ENCODE measurements around the gene RAB8B.

Gene RAB8B

GRCh38 chr15:63274427-63274826 lies 85.0 kb downstream of the RAB8B start:
- no peak for DNase-seq (ENCODE audit: low read depth in 2 of 2)

- no peak for DNase-seq (ENCODE audit: low read depth in 2 of 2)
Measured at GRCh38 chr15:63276342-63277037, 87.1 kb downstream of the RAB8B start.

- DNase-seq (ENCODE audit: low read depth in 2 of 2): peak; percentile 41 to 82
Measured at GRCh38 chr15:63277038-63277892, 87.9 kb downstream of the RAB8B start, which contains the start of gene APH1B. TSS of gene APH1B (plus strand) at chr15:63277605. CDS start at chr15:63277624, 19 bp downstream.

GRCh38 chr15:63277893-63278456 lies 88.6 kb downstream of the RAB8B start:
- no peak for DNase-seq (ENCODE audit: low read depth in 2 of 2)

- DNase-seq (ENCODE audit: low read depth in 2 of 2): no peak
Measured at GRCh38 chr15:63283126-63283525, 93.7 kb downstream of the RAB8B start.

- no peak for DNase-seq (ENCODE audit: low read depth in 2 of 2)
Measured at GRCh38 chr15:63284335-63284734, 94.9 kb downstream of the RAB8B start.

- DNase-seq (ENCODE audit: low read depth in 2 of 2): no peak
Measured at GRCh38 chr15:63287109-63287508, 97.7 kb downstream of the RAB8B start.

GRCh38 chr15:63288342-63288741 lies 98.9 kb downstream of the RAB8B start:
- no peak for DNase-seq (ENCODE audit: low read depth in 2 of 2)

GRCh38 chr15:63288778-63289378 lies 99.5 kb downstream of the RAB8B start:
- no peak for DNase-seq (ENCODE audit: low read depth in 2 of 2)

- no peak for DNase-seq (ENCODE audit: low read depth in 2 of 2)
Measured at GRCh38 chr15:63291507-63291906, 102.1 kb downstream of the RAB8B start.

- DNase-seq (ENCODE audit: low read depth in 2 of 2): no peak
Measured at GRCh38 chr15:63292241-63292640, 102.8 kb downstream of the RAB8B start.

- no peak for DNase-seq (ENCODE audit: low read depth in 2 of 2)
Measured at GRCh38 chr15:63292771-63293170, 103.4 kb downstream of the RAB8B start.

GRCh38 chr15:63294359-63294758 lies 105.0 kb downstream of the RAB8B start:
- DNase-seq (ENCODE audit: low read depth in 2 of 2): no peak

- DNase-seq (ENCODE audit: low read depth in 2 of 2): no peak
Measured at GRCh38 chr15:63295341-63295740, 105.9 kb downstream of the RAB8B start.

- DNase-seq (ENCODE audit: low read depth in 2 of 2): no peak
Measured at GRCh38 chr15:63296195-63296594, 106.8 kb downstream of the RAB8B start.

GRCh38 chr15:63299943-63300575 lies 110.7 kb downstream of the RAB8B start:
- DNase-seq (ENCODE audit: low read depth in 2 of 2): no peak

GRCh38 chr15:63301088-63301487 lies 111.7 kb downstream of the RAB8B start:
- DNase-seq (ENCODE audit: low read depth in 2 of 2): no peak

- no peak for DNase-seq (ENCODE audit: low read depth in 2 of 2)
Measured at GRCh38 chr15:63305260-63305659, 115.9 kb downstream of the RAB8B start.

GRCh38 chr15:63306492-63307073 lies 117.2 kb downstream of the RAB8B start:
- DNase-seq (ENCODE audit: low read depth in 2 of 2): no peak

- DNase-seq (ENCODE audit: low read depth in 2 of 2): no peak
Measured at GRCh38 chr15:63308491-63308890, 119.1 kb downstream of the RAB8B start.

- no peak for DNase-seq (ENCODE audit: low read depth in 2 of 2)
Measured at GRCh38 chr15:63308947-63309346, 119.5 kb downstream of the RAB8B start.

Measured in stimulated activated CD8-positive, alpha-beta memory T cell treated with anti-CD3 and anti-CD28 coated beads, Interleukin-7, amount 100 ng/mL, for 4 hours (primary cell).